ENCODE measurements around the gene DLGAP1. TPM values are rescaled to one million over a fixed set of nuclear protein-coding genes. Genes with fewer than 3 reads are reported as not detected.

Gene DLGAP1
- total and polyA plus RNA-seq, 2 of the 8 experiments (the other 6 are each of a cell fraction or from before 2014, with no cell fraction given) = 11.8 to 16.9 TPM

DNA sequence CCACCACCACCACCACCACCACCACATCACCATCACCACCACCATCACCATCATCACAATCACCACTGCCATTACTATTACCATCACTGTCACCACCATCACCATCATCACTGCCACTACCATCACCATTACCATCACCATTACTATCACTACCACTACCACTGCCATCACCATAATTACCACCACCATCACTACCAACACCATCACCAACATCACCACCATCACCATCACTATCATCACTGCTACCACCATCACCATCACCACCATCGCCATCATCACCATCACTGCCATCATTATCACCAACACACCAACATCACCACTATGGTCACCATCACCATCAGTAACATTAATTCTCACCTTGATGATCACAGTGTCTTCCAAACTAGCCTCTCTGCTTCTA is 713.8 kb downstream of the DLGAP1 start:
- Histone ChIP-seq H2BK12ac (ENCODE audit: low read depth, low read length) (peak overlapping the region; percentile 75; the same call in 1 of the 2 replicates), H3K36me3 (ENCODE audit: control insufficient read depth in 2 of 4, insufficient read depth in 4 of 4, low read length in 3 of 4) (peaks cover 0 to 13% (median 4%) of the 10 kb centered on the region in 4 experiments; a peak in 3 of 8 replicates), H4K20me1 (replicated peaks in 1 of 2; ENCODE audit: control insufficient read depth in 1 of 2, insufficient read depth in 2 of 2, low read length in 2 of 2) (peaks cover 0 to 7% of the 10 kb centered on the region in 2 experiments), H3K27ac (ENCODE audit: low read depth, low read length) (no peak overlapping the region), H2BK20ac (ENCODE audit: low read length) (no peak overlapping the region), H3K9ac (replicated peaks in 1 of 4; ENCODE audit: extremely low read depth in 1 of 4, low read depth in 3 of 4, low read length in 3 of 4) (no peak overlapping the region), H3K27me3 (replicated peaks in 1 of 4; ENCODE audit: control insufficient read depth in 3 of 4, extremely low read depth in 1 of 4, insufficient read depth in 3 of 4, low read length in 3 of 4) (no peaks in the 10 kb centered on the region), H2BK120ac (replicated peaks; ENCODE audit: low read depth, low read length) (no peak overlapping the region), H3K79me2 (ENCODE audit: control insufficient read depth in 1 of 2, insufficient read depth in 2 of 2, low read length in 2 of 2) (peaks cover 0 to 3% of the 10 kb centered on the region in 2 experiments; a peak in 1 of 4 replicates), H3K9me3 (ENCODE audit: insufficient read depth in 2 of 2, low read depth in 1 of 2, low read length in 1 of 2) (peaks cover 0 to 3% of the 10 kb centered on the region in 2 experiments; a peak in 1 of 4 replicates), H2BK15ac (ENCODE audit: low read length) (no peak overlapping the region), H3K56ac (replicated peaks; ENCODE audit: insufficient read length, low read depth, low read length) (peak overlapping the region; percentile 62), H3K4ac (replicated peaks; ENCODE audit: insufficient read length, low read depth, low read length) (no peak overlapping the region), H3K79me1 (ENCODE audit: low read depth, low read length) (no peaks in the 10 kb centered on the region), H3K23me2 (ENCODE audit: low read depth, low read length) (peaks cover 11% of the 10 kb centered on the region), H4K8ac (ENCODE audit: extremely low read depth, insufficient read depth, low read length) (no peak overlapping the region), H2AFZ (ENCODE audit: low read length) (no peak overlapping the region), H4K5ac (ENCODE audit: insufficient read length, low read depth, low read length) (no peak overlapping the region), H3K23ac (ENCODE audit: insufficient read length) (no peak overlapping the region), H3K18ac (ENCODE audit: extremely low read depth, low read length) (no peak overlapping the region), H4K91ac (replicated peaks; ENCODE audit: insufficient read length, low read length) (no peak overlapping the region), H3K4me3 (ENCODE audit: extremely low read depth in 1 of 4, insufficient read depth in 2 of 4, low read depth in 3 of 4, low read length in 4 of 4) (no peak overlapping the region), H2AK5ac (ENCODE audit: low read depth, low read length) (peak overlapping the region; percentile 97; the same call in 1 of the 2 replicates), H3K4me1 (replicated peaks in 1 of 4; ENCODE audit: control insufficient read depth in 3 of 4, insufficient read depth in 4 of 4, low read length in 3 of 4) (no peaks in the 10 kb centered on the region), H3K14ac (ENCODE audit: insufficient read length) (no peak overlapping the region), H3K4me2 (ENCODE audit: insufficient read depth in 1 of 2, low read depth in 2 of 2, low read length in 2 of 2) (no peak overlapping the region), H2BK5ac (ENCODE audit: low read depth, low read length) (no peak overlapping the region; the same call in 1 of the 2 replicates)
- POLR2A ChIA-PET (ENCODE audit: partially characterized antibody) = no interaction called here
- WGBS, 2 experiments (ENCODE audit: extremely low coverage in 1 of 2, insufficient coverage in 1 of 2, insufficient read length in 1 of 2, insufficient replicate concordance in 2 of 2, low coverage in 1 of 2, low lambda C conversion rate in 2 of 2, missing lambda C conversion rate in 1 of 2) = 100% methylated on average over 1 of the region's 1 CpG; no CpG with 5 or more reads in 1 of the 2 experiments
- TF ChIP-seq, protein P1, sequence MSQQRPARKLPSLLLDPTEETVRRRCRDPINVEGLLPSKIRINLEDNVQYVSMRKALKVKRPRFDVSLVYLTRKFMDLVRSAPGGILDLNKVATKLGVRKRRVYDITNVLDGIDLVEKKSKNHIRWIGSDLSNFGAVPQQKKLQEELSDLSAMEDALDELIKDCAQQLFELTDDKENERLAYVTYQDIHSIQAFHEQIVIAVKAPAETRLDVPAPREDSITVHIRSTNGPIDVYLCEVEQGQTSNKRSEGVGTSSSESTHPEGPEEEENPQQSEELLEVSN (IDR thresholded peaks at IDR 0.05) = no peak
- no peak for TF ChIP-seq SIRT6 (IDR thresholded peaks at IDR 0.05; ENCODE audit: low read length)
- no peak for TF ChIP-seq NANOG (IDR thresholded peaks at IDR 0.05; ENCODE audit: insufficient read depth, low read depth, low read length, poor library complexity, severe bottlenecking)
- TF ChIP-seq, protein P2, sequence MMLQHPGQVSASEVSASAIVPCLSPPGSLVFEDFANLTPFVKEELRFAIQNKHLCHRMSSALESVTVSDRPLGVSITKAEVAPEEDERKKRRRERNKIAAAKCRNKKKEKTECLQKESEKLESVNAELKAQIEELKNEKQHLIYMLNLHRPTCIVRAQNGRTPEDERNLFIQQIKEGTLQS (IDR thresholded peaks at IDR 0.05; ENCODE audit: insufficient read depth, low read depth, low read length) = no peak
- no peak for TF ChIP-seq FOSL1 (IDR thresholded peaks at IDR 0.05; ENCODE audit: insufficient read depth, low read depth, low read length)
- TF ChIP-seq EGR1 (IDR thresholded peaks at IDR 0.05; ENCODE audit: borderline replicate concordance, low read depth, low read length) = no peak
- TF ChIP-seq JUND (IDR thresholded peaks at IDR 0.05; ENCODE audit: low read length) = no peak
- TF ChIP-seq RFX5 (IDR thresholded peaks at IDR 0.05; ENCODE audit: borderline replicate concordance, low read depth, low read length) = no peak
- TF ChIP-seq, protein P3, sequence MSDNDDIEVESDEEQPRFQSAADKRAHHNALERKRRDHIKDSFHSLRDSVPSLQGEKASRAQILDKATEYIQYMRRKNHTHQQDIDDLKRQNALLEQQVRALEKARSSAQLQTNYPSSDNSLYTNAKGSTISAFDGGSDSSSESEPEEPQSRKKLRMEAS (IDR thresholded peaks at IDR 0.05) = no peak
- no peak for TF ChIP-seq POU5F1 (IDR thresholded peaks at IDR 0.05; ENCODE audit: low read depth, low read length)
- TF ChIP-seq HDAC6 (IDR thresholded peaks at IDR 0.05; ENCODE audit: low read depth, low read length) = no peak
- no peak for TF ChIP-seq SUZ12 (IDR thresholded peaks at IDR 0.05; ENCODE audit: low read length)
- no peak for TF ChIP-seq CBX5 (IDR thresholded peaks at IDR 0.05; ENCODE audit: low read depth, low read length)
- CTCF ChIA-PET (ENCODE audit: partially characterized antibody) = interaction anchor here (1.6 kb wide), 1 partner anchor 75 kb away, joined by 4 read pairs; no protein-coding TSS in a partner anchor
- FAIRE-seq (no peak), DNase-seq (ENCODE audit: low read depth in 1 of 2, low spot score in 2 of 2) (no peak)
